Endothelial cell of umbilical vein (primary cell): ENCODE data around the gene EVC. TPM values are rescaled to one million over a fixed set of nuclear protein-coding genes. Genes with fewer than 3 reads are reported as not detected.

ENCODE experiments used
- BruUV-seq: library from RNA; stranded (reverse); fragments of 400-500 nt; replicated peaks from 2 replicates; lab custom pipeline; 2021; lab: Mats Ljungman, UMichigan
- CTCF ChIA-PET: fragments of 300-600, 350-600 bp; sonication (Branson Sonifier 250); formaldehyde crosslinking; loops from one replicate; lab custom pipeline; 2021; ENCODE audit warnings: antibody characterized with exemption, inconsistent platforms; lab: Charles Lee
- POLR2A ChIA-PET: fragments of 300-600, 350-600 bp; sonication (Branson Sonifier 250); formaldehyde crosslinking; loops from one replicate; lab custom pipeline; 2021; ENCODE audit warnings: antibody characterized with exemption, inconsistent platforms; lab: Charles Lee
- DNase-seq: peaks from one replicate; pipeline ENCODE4 v3.0.0-alpha.2; 2011; ENCODE audit warnings: low read depth, low spot score
- FAIRE-seq: peaks from 2 replicates; lab custom pipeline; 2011; peaks lifted over from hg19 to GRCh38; lab: Jason Lieb, UNC
- H2AFZ ChIP-seq: 2 replicates; pipeline ENCODE4 v1.6.0; 2012; ENCODE audit warnings: low read depth, low read length, control low read depth, inconsistent platforms
- H3K27ac ChIP-seq: 2 replicates; pipeline ENCODE4 v1.5.1; 2011; ENCODE audit warnings: low read depth, mild to moderate bottlenecking, control low read depth, low read length, moderate library complexity; ENCODE audit not compliant: insufficient read depth
- H3K27me3 ChIP-seq, 2 experiments: 2 replicates each; pipeline versions ENCODE4 v1.6.0 to v1.6.1; 2011; ENCODE audit warnings: low read length in 2 of 2, mixed read lengths in 1 of 2; ENCODE audit not compliant: control insufficient read depth in 2 of 2, insufficient read depth in 2 of 2
- H3K36me3 ChIP-seq, 2 experiments: 2 replicates in 1 of 2; 3 replicates in 1 of 2; pipeline ENCODE4 v1.5.1; 2011; ENCODE audit warnings: low read length in 2 of 2, mild to moderate bottlenecking in 1 of 2, moderate library complexity in 1 of 2; ENCODE audit not compliant: control insufficient read depth in 2 of 2, insufficient read depth in 2 of 2; ENCODE audit errors: extremely low read depth in 1 of 2
- H3K4me1 ChIP-seq: 3 replicates; pipeline ENCODE4 v1.5.1; 2011; ENCODE audit warnings: mild to moderate bottlenecking, low read length; ENCODE audit not compliant: control insufficient read depth, insufficient read depth; ENCODE audit errors: extremely low read depth
- H3K4me2 ChIP-seq: 2 replicates; pipeline ENCODE4 v1.6.1; 2011; ENCODE audit warnings: low read length, control low read depth, mixed read lengths; ENCODE audit not compliant: insufficient read depth
- H3K4me3 ChIP-seq, 3 experiments: fragments of 200-600 bp in 1 of 3; sonication (generic), shearing (Covaris generic) in 1 of 3; replicated peaks in 1 of 3; 2 replicates each; pipeline ENCODE4 v1.5.1; 2011 to 2016; ENCODE audit warnings: control low read depth in 3 of 3, low read length in 3 of 3, mild to moderate bottlenecking in 2 of 3, inconsistent platforms in 1 of 3, low read depth in 1 of 3, moderate library complexity in 1 of 3; ENCODE audit not compliant: insufficient read depth in 1 of 3
- H3K79me2 ChIP-seq: 2 replicates; pipeline ENCODE4 v1.6.0; 2012; ENCODE audit warnings: low read length, inconsistent platforms; ENCODE audit not compliant: control insufficient read depth, insufficient read depth
- H3K9ac ChIP-seq: replicated peaks from 2 replicates; pipeline ENCODE3; 2011; ENCODE audit warnings: low read length, control low read depth; ENCODE audit not compliant: insufficient read depth; ENCODE audit errors: extremely low read depth
- H3K9me1 ChIP-seq: replicated peaks from 3 replicates; pipeline ENCODE4 v1.6.0; 2011; ENCODE audit warnings: mild to moderate bottlenecking, low read length; ENCODE audit not compliant: control insufficient read depth, insufficient read depth; ENCODE audit errors: extremely low read depth
- H3K9me3 ChIP-seq: replicated peaks from 2 replicates; pipeline ENCODE4 v1.5.1; 2012; ENCODE audit warnings: low read length, inconsistent platforms; ENCODE audit not compliant: control insufficient read depth, insufficient read depth
- H4K20me1 ChIP-seq: replicated peaks from 2 replicates; pipeline ENCODE3; 2011; ENCODE audit warnings: mild to moderate bottlenecking, low read length; ENCODE audit not compliant: control insufficient read depth, insufficient read depth; ENCODE audit errors: extremely low read depth
- CTCF ChIP-seq, 2 donors: IDR thresholded peaks; 1 replicate in 1 of 2; 2 replicates in 1 of 2; pipeline ENCODE4 v1.5.1; 2011; ENCODE audit warnings: low read length in 2 of 2, mild to moderate bottlenecking in 2 of 2, moderate library complexity in 2 of 2, control low read depth in 1 of 2, inconsistent platforms in 1 of 2, low read depth in 1 of 2; ENCODE audit not compliant: insufficient read depth in 1 of 2; ENCODE audit errors: extremely low read depth in 1 of 2
- EZH2 ChIP-seq: IDR thresholded peaks from 2 replicates; pipeline ENCODE4 v1.6.1; 2012; ENCODE audit warnings: borderline replicate concordance, low read depth, mild to moderate bottlenecking, moderate library complexity, low read length, inconsistent platforms; ENCODE audit not compliant: severe bottlenecking
- FOS ChIP-seq: IDR thresholded peaks from 2 replicates; pipeline ENCODE4 v1.6.1; 2011; ENCODE audit warnings: mild to moderate bottlenecking, low read length, moderate library complexity, borderline replicate concordance; ENCODE audit not compliant: insufficient read depth
- GATA2 ChIP-seq: IDR thresholded peaks from 2 replicates; pipeline ENCODE4 v1.7.0; 2011; ENCODE audit warnings: low read depth, mild to moderate bottlenecking, moderate library complexity, mixed read lengths, low read length; ENCODE audit not compliant: insufficient read length, insufficient read depth
- JUN ChIP-seq: IDR thresholded peaks from 2 replicates; pipeline ENCODE4 v1.6.1; 2011; ENCODE audit warnings: borderline replicate concordance, low read depth; ENCODE audit not compliant: insufficient read length, insufficient read depth
- MAX ChIP-seq: IDR thresholded peaks from 2 replicates; pipeline ENCODE4 v1.6.1; 2011; ENCODE audit not compliant: insufficient read depth, insufficient read length
- MYC ChIP-seq: IDR thresholded peaks from one replicate; pipeline ENCODE4 v1.6.1; 2011; ENCODE audit warnings: mild to moderate bottlenecking, low read depth, low read length
- POLR2A ChIP-seq: IDR thresholded peaks from 2 replicates; pipeline ENCODE4 v1.6.1; 2012; ENCODE audit warnings: low read depth, mild to moderate bottlenecking, control low read depth, low read length
- POLR2AphosphoS5 ChIP-seq: IDR thresholded peaks from 2 replicates; pipeline ENCODE4 v1.6.1; 2012; ENCODE audit warnings: low read depth, mild to moderate bottlenecking, control low read depth, low read length, moderate library complexity; ENCODE audit not compliant: insufficient read depth
- dilution Hi-C: fragments of 300-500 bp; cut with MboI; formaldehyde crosslinking; loops from one replicate; pipeline ENCODE4 v1.15.0; 2019; ENCODE audit warnings: low sequenced_read_pairs; ENCODE audit not compliant: extremely low pct_ligation_motif_present
- intact Hi-C: fragments of 100-400 bp; cut with micrococcal nuclease; formaldehyde crosslinking; loops from one replicate; pipeline ENCODE4 v1.10.0; 2022
- polyA plus RNA-seq, 4 experiments: library from polyadenylated mRNA; depleted of rRNA in 3 of 4; stranded (reverse) in 3 of 4; unstranded in 1 of 4; fragments of >200 nt; gene quantifications; 2 replicates each; pipeline versions ENCODE4 v1.2.1 to v1.2.3, GENCODE V29; 2011 to 2012; ENCODE audit warnings: missing spikeins in 1 of 4
- total RNA-seq: library from RNA; stranded (reverse); gene quantifications from 2 replicates; pipeline ENCODE4 v1.2.3, GENCODE V29; 2021

The EVC gene
- total and polyA plus RNA-seq, 2 donors (not counting 3 experiments of a cell fraction or from before 2014, with no cell fraction given), result 6.3 to 31.6 TPM

- no peak overlapping the region for H2AFZ ChIP-seq
- FAIRE-seq (no peak), DNase-seq (no peak)
- no TSS peak for BruUV-seq
- H3K27ac ChIP-seq, result no peak overlapping the region
- dilution Hi-C loops, result no loop called here
- H3K79me2 ChIP-seq, result no peaks in the 10 kb centered on the region
- no peak overlapping the region for H3K9ac ChIP-seq
- H3K9me1 ChIP-seq, result no peaks in the 10 kb centered on the region
- no peaks in the 10 kb centered on the region for H3K4me1 ChIP-seq
- H3K27me3 ChIP-seq, result no peaks in the 10 kb centered on the region
- ChIA-PET POLR2A (no interaction called here), CTCF (interaction anchor here (0.9 to 1.4 kb wide), 2 partner anchors 13 to 51 kb away, joined by 3 read pairs; no protein-coding TSS in a partner anchor)
- no peaks in the 10 kb centered on the region for H4K20me1 ChIP-seq
- TF ChIP-seq JUN, result no peak
- H3K4me3 ChIP-seq, result no peak overlapping the region
- H3K9me3 ChIP-seq, result no peaks in the 10 kb centered on the region
- intact Hi-C loops, result no loop called here
- peaks cover 6 to 18% of the 10 kb centered on the region in 2 experiments for H3K36me3 ChIP-seq
- H3K4me2 ChIP-seq, result no peak overlapping the region
These were observed 23.9 kb downstream of the EVC start for GRCh38 chr4:5734853-5735252.

- H3K36me3 ChIP-seq, result peaks cover 6 to 15% of the 10 kb centered on the region in 2 experiments
- H3K27ac ChIP-seq, result no peak overlapping the region
- intact Hi-C loops (no loop called here), dilution Hi-C loops (no loop called here)
- H3K27me3 ChIP-seq, result no peaks in the 10 kb centered on the region
- DNase-seq (no peak), FAIRE-seq (no peak)
- ChIA-PET POLR2A (no interaction called here), CTCF (interaction anchor here (0.6 to 1.4 kb wide), 2 partner anchors 13 to 1228 kb away, joined by 3 read pairs; no protein-coding TSS in a partner anchor)
- H4K20me1 ChIP-seq, result no peaks in the 10 kb centered on the region
- H3K9me1 ChIP-seq, result no peaks in the 10 kb centered on the region
- no peak overlapping the region for H2AFZ ChIP-seq
- H3K4me3 ChIP-seq, result no peak overlapping the region
- H3K9me3 ChIP-seq, result no peaks in the 10 kb centered on the region
- H3K4me2 ChIP-seq, result no peak overlapping the region
- BruUV-seq, result no TSS peak
- no peak for TF ChIP-seq FOS
- no peak for TF ChIP-seq MYC
- TF ChIP-seq GATA2, result no peak
- TF ChIP-seq MAX, result no peak
- no peak for TF ChIP-seq EZH2
- no peak for TF ChIP-seq POLR2AphosphoS5
- no peak for TF ChIP-seq POLR2A
- TF ChIP-seq JUN, result no peak
- TF ChIP-seq CTCF (IDR thresholded peaks at IDR 0.05; ENCODE audit: extremely low read depth in 1 of 2, insufficient read depth in 1 of 2, low read depth in 1 of 2, low read length in 2 of 2), result no peak
- no peak overlapping the region for H3K9ac ChIP-seq
- H3K79me2 ChIP-seq, result no peaks in the 10 kb centered on the region
- H3K4me1 ChIP-seq, result no peaks in the 10 kb centered on the region
These were observed 24.5 kb downstream of the EVC start for GRCh38 chr4:5735463-5735862.
